ENCODE data around the gene PDIA5. TPM values are rescaled to one million over a fixed set of nuclear protein-coding genes. Genes with fewer than 3 reads are reported as not detected.
A peak's percentile ranks its signal among the peaks of the same experiment; 100 is the strongest.

The PDIA5 gene
- total RNA-seq, 2 donors from 2014 or later: 34.7 to 37.7 TPM

- intact Hi-C loops (cut with DNase I, micrococcal nuclease): no loop called here
- ATAC-seq (no peak), DNase-seq (no peak)
Observed at GRCh38 chr3:123036352-123037014, 30.3 kb upstream of the PDIA5 start.

GRCh38 chr3:123037015-123037375 is 29.8 kb upstream of the PDIA5 start:
- no peak for ATAC-seq
- no peak for DNase-seq
- intact Hi-C loops (cut with DNase I, micrococcal nuclease): no loop called here

- intact Hi-C loops (cut with DNase I, micrococcal nuclease): no loop called here
- ATAC-seq: no peak
Observed at GRCh38 chr3:123038751-123039150, 28.1 kb upstream of the PDIA5 start.

GRCh38 chr3:123039178-123039577 is 27.6 kb upstream of the PDIA5 start:
- intact Hi-C loops (cut with DNase I, micrococcal nuclease): no loop called here
- ATAC-seq (no peak), DNase-seq (no peak)

More at GRCh38 chr3:123038751-123039150, 28.1 kb upstream of the PDIA5 start:
- no peak for DNase-seq

GRCh38 chr3:123042413-123042812 is 24.4 kb upstream of the PDIA5 start:
- ATAC-seq (no peak), DNase-seq (no peak)
- intact Hi-C loops (cut with DNase I, micrococcal nuclease): no loop called here

GRCh38 chr3:123044981-123045763 is 21.7 kb upstream of the PDIA5 start:
- ATAC-seq (no peak), DNase-seq (no peak)
- intact Hi-C loops (cut with DNase I, micrococcal nuclease): no loop called here

GRCh38 chr3:123046262-123047061 is 20.4 kb upstream of the PDIA5 start:
- DNase-seq (no peak), ATAC-seq (no peak)
- intact Hi-C loops (cut with DNase I, micrococcal nuclease): no loop called here

GRCh38 chr3:123047062-123047319 is 19.8 kb upstream of the PDIA5 start:
- intact Hi-C loops (cut with DNase I, micrococcal nuclease): no loop called here
- ATAC-seq: no peak
- DNase-seq: no peak

GRCh38 chr3:123048480-123049237 is 18.2 kb upstream of the PDIA5 start:
- ATAC-seq (no peak), DNase-seq (no peak)
- intact Hi-C loops (cut with DNase I, micrococcal nuclease): no loop called here

- DNase-seq: no peak
- intact Hi-C loops (cut with DNase I, micrococcal nuclease): no loop called here
- no peak for ATAC-seq
Observed at GRCh38 chr3:123050666-123051065, 16.2 kb upstream of the PDIA5 start.

GRCh38 chr3:123053107-123053506 is 13.7 kb upstream of the PDIA5 start:
- ATAC-seq: no peak
- intact Hi-C loops (cut with DNase I, micrococcal nuclease): no loop called here
- DNase-seq: peak in 1 of 2 donors; percentile 35

GRCh38 chr3:123054109-123054778 is 12.6 kb upstream of the PDIA5 start:
- ATAC-seq: no peak
- DNase-seq: no peak
- intact Hi-C loops (cut with DNase I, micrococcal nuclease): no loop called here

GRCh38 chr3:123054931-123055330 is 11.9 kb upstream of the PDIA5 start:
- no peak for ATAC-seq

GRCh38 chr3:123055352-123055751 is 11.5 kb upstream of the PDIA5 start:
- ATAC-seq: no peak

More at GRCh38 chr3:123054931-123055330, 11.9 kb upstream of the PDIA5 start:
- DNase-seq: no peak
- intact Hi-C loops (cut with DNase I, micrococcal nuclease): no loop called here

GRCh38 chr3:123058505-123058904 is 8.3 kb upstream of the PDIA5 start:
- DNase-seq: no peak
- ATAC-seq: no peak
- intact Hi-C loops (cut with DNase I, micrococcal nuclease): no loop called here

More at GRCh38 chr3:123055352-123055751, 11.5 kb upstream of the PDIA5 start:
- DNase-seq: no peak
- intact Hi-C loops (cut with DNase I, micrococcal nuclease): no loop called here

GRCh38 chr3:123060054-123060453 is 6.8 kb upstream of the PDIA5 start:
- no peak for DNase-seq
- no peak for ATAC-seq
- intact Hi-C loops (cut with DNase I, micrococcal nuclease): no loop called here

- intact Hi-C loops (cut with DNase I, micrococcal nuclease): no loop called here
Observed at GRCh38 chr3:123061856-123062255, 5.0 kb upstream of the PDIA5 start.

GRCh38 chr3:123063034-123063433 is 3.8 kb upstream of the PDIA5 start:
- ATAC-seq (no peak), DNase-seq (no peak)
- intact Hi-C loops (cut with DNase I, micrococcal nuclease): no loop called here

More at GRCh38 chr3:123061856-123062255, 5.0 kb upstream of the PDIA5 start:
- ATAC-seq (peak; percentile 60), DNase-seq (no peak)

- ATAC-seq (no peak), DNase-seq (no peak)
- intact Hi-C loops (cut with DNase I, micrococcal nuclease): no loop called here
Observed at GRCh38 chr3:123064506-123064905, 2.3 kb upstream of the PDIA5 start.

Data from left colon (tissue), 2 donors.